ENCODE data around the gene PLCH1. TPM values are rescaled to one million over a fixed set of nuclear protein-coding genes. Genes with fewer than 3 reads are reported as not detected.

PLCH1 gene
- total and polyA plus RNA-seq, 2 of the 13 experiments (the other 11 are each of a cell fraction or from before 2014, with no cell fraction given), result 2.0 to 3.0 TPM

DNA sequence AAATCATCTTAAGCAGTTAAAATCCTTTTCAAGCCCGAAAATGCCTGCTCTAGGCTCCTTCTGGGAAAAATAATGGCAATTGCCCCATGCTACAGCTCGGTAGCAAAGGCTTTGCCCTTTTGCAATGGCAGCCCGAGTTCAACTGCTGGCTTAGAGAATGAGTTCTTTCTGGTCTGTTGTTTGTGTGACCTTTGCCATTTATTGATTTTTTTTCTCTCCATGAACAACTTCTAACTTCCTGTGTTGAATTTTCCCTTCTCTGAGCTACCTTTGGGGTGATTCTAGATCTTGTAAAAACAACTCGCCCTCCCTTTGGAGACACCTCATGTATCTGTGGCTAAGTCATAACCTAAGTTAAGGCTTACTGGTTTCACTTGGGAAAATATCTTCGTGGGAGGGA, 139.3 kb downstream of the PLCH1 start (continued):
- TF ChIP-seq ZNF142 (CRISPR knock-in tag; IDR thresholded peaks at IDR 0.05) (0 out of 2 replicates have a peak, but pooled peaks have one; percentile 51), SALL2 (CRISPR knock-in tag; IDR thresholded peaks at IDR 0.05) (0 out of 2 replicates have a peak, but pooled peaks have one; percentile 32), ZNF616 (CRISPR knock-in tag; IDR thresholded peaks at IDR 0.05; ENCODE audit: low read depth) (no peak), SP1 (IDR thresholded peaks at IDR 0.05) (no peak), SP1 (CRISPR knock-in tag; IDR thresholded peaks at IDR 0.05) (no peak), ZNF138 (CRISPR knock-in tag; IDR thresholded peaks at IDR 0.05; ENCODE audit: low read depth) (no peak), ERF (CRISPR knock-in tag; IDR thresholded peaks at IDR 0.05) (peak; percentile 60; the same call in 1 of the 2 replicates), ISX (CRISPR knock-in tag; conservative IDR thresholded peaks at IDR 0.05) (no peak), SCMH1 (CRISPR knock-in tag; IDR thresholded peaks at IDR 0.05; ENCODE audit: borderline replicate concordance) (no peak), REPIN1 (CRISPR knock-in tag; IDR thresholded peaks at IDR 0.05; ENCODE audit: borderline replicate concordance, low read depth) (peak; percentile 67; the same call in 1 of the 2 replicates), ZBTB7A (CRISPR knock-in tag; IDR thresholded peaks at IDR 0.05) (no peak), YEATS2 (CRISPR knock-in tag; IDR thresholded peaks at IDR 0.05; ENCODE audit: borderline replicate concordance) (no peak; the same call in 1 of the 2 replicates), ZNF205 (CRISPR knock-in tag; IDR thresholded peaks at IDR 0.05) (0 out of 2 replicates have a peak, but pooled peaks have one; percentile 46), ZBTB1 (CRISPR knock-in tag; IDR thresholded peaks at IDR 0.05; ENCODE audit: borderline replicate concordance) (no peak), CBX2 (IDR thresholded peaks at IDR 0.05; ENCODE audit: low read depth, low read length) (no peak), CBX2 (CRISPR knock-in tag; IDR thresholded peaks at IDR 0.05; ENCODE audit: low read depth) (no peak), ZFP1 (CRISPR knock-in tag; IDR thresholded peaks at IDR 0.05) (peak; percentile 89), ZBTB34 (CRISPR knock-in tag; IDR thresholded peaks at IDR 0.05) (peak; percentile 64; the same call in 1 of the 2 replicates), ZNF468 (CRISPR knock-in tag; IDR thresholded peaks at IDR 0.05) (no peak)
- TF ChIP-seq, protein P1, sequence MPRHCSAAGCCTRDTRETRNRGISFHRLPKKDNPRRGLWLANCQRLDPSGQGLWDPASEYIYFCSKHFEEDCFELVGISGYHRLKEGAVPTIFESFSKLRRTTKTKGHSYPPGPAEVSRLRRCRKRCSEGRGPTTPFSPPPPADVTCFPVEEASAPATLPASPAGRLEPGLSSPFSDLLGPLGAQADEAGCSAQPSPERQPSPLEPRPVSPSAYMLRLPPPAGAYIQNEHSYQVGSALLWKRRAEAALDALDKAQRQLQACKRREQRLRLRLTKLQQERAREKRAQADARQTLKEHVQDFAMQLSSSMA (CRISPR knock-in tag; IDR thresholded peaks at IDR 0.05), result no peak
- TF ChIP-seq, protein P2, sequence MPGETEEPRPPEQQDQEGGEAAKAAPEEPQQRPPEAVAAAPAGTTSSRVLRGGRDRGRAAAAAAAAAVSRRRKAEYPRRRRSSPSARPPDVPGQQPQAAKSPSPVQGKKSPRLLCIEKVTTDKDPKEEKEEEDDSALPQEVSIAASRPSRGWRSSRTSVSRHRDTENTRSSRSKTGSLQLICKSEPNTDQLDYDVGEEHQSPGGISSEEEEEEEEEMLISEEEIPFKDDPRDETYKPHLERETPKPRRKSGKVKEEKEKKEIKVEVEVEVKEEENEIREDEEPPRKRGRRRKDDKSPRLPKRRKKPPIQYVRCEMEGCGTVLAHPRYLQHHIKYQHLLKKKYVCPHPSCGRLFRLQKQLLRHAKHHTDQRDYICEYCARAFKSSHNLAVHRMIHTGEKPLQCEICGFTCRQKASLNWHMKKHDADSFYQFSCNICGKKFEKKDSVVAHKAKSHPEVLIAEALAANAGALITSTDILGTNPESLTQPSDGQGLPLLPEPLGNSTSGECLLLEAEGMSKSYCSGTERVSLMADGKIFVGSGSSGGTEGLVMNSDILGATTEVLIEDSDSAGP (CRISPR knock-in tag; IDR thresholded peaks at IDR 0.05; ENCODE audit: borderline replicate concordance), result no peak

Measured in HepG2 (cell line).